CD4-positive, CD25-positive, alpha-beta regulatory T cell (primary cell): ENCODE measurements around the gene NXPH2. TPM values are rescaled to one million over a fixed set of nuclear protein-coding genes. Genes with fewer than 3 reads are reported as not detected.
"Not testable (repeated sequence)": the region's sequence is repeated elsewhere in the genome, so short reads cannot be mapped to it uniquely, and the experiment has no call there.

ENCODE experiments used
- ATAC-seq, 2 donors: fragments of 150-1000 bp; cut with Tn5 transposase; one replicate each; pipeline ENCODE4 v1.10.0; 2021; ENCODE audit warnings: low read depth in 2 of 2, moderate number of reproducible peaks in 2 of 2, moderate library complexity in 1 of 2
- DNase-seq, 3 donors: peaks; one replicate each; pipeline versions ENCODE4 v3.0.0 to v3.0.0-alpha.2; 2012 to 2022; ENCODE audit warnings: mixed read lengths in 1 of 3
- H3K27ac ChIP-seq: one replicate; pipeline ENCODE4 v1.7.0; 2013; ENCODE audit warnings: mild to moderate bottlenecking, low read length; ENCODE audit not compliant: insufficient read depth, poor library complexity, severe bottlenecking
- H3K27me3 ChIP-seq: one replicate; pipeline ENCODE4 v1.7.0; 2013; ENCODE audit warnings: low read length; ENCODE audit not compliant: control insufficient read depth, insufficient read depth
- H3K36me3 ChIP-seq: one replicate; pipeline ENCODE4 v1.7.0; 2013; ENCODE audit warnings: mild to moderate bottlenecking, low read length, moderate library complexity; ENCODE audit not compliant: control insufficient read depth, insufficient read depth
- H3K4me1 ChIP-seq: 2 replicates; pipeline ENCODE4 v1.7.0; 2013; ENCODE audit warnings: mild to moderate bottlenecking, low read length; ENCODE audit not compliant: insufficient read depth, control insufficient read depth, poor library complexity, severe bottlenecking
- H3K4me3 ChIP-seq: one replicate; pipeline ENCODE4 v1.7.0; 2013; ENCODE audit warnings: low read depth, mild to moderate bottlenecking, low read length, moderate library complexity
- H3K9me3 ChIP-seq, 2 experiments: 1 replicate in 1 of 2; 2 replicates in 1 of 2; pipeline ENCODE4 v1.7.0; 2013; ENCODE audit warnings: low read length in 2 of 2, mild to moderate bottlenecking in 1 of 2, moderate library complexity in 1 of 2; ENCODE audit not compliant: control insufficient read depth in 2 of 2
- H3K27ac Mint-ChIP-seq, 3 donors: one replicate each; pipeline ENCODE4 v1.8.0; 2020 to 2022; ENCODE audit warnings: mild to moderate bottlenecking in 3 of 3, mixed read lengths in 3 of 3, moderate library complexity in 2 of 3
- H3K27me3 Mint-ChIP-seq: one replicate; pipeline ENCODE4 v1.8.0; 2022; ENCODE audit warnings: mild to moderate bottlenecking, mixed read lengths
- H3K36me3 Mint-ChIP-seq: one replicate; pipeline ENCODE4 v1.8.0; 2020; ENCODE audit warnings: mixed read lengths
- H3K4me1 Mint-ChIP-seq, 4 donors: one replicate each; pipeline ENCODE4 v1.8.0; 2020 to 2022; ENCODE audit warnings: mixed read lengths in 4 of 4, mild to moderate bottlenecking in 1 of 4
- H3K4me3 Mint-ChIP-seq, 4 donors: one replicate each; pipeline ENCODE4 v1.8.0; 2020 to 2022; ENCODE audit warnings: mild to moderate bottlenecking in 4 of 4, mixed read lengths in 4 of 4, moderate library complexity in 3 of 4
- H3K9me3 Mint-ChIP-seq, 7 donors: one replicate each; pipeline ENCODE4 v1.8.0; 2020 to 2022; ENCODE audit warnings: mixed read lengths in 7 of 7, mild to moderate bottlenecking in 3 of 7, moderate library complexity in 2 of 7
- polyA plus RNA-seq, 4 donors: library from polyadenylated mRNA; unstranded; fragments of 300-500 nt; fragmentation: Illumina TruSeq; gene quantifications; one replicate each; pipeline ENCODE4 v1.2.3, GENCODE V29; 2021
- total RNA-seq: library from RNA; stranded (reverse); gene quantifications from one replicate; pipeline ENCODE4 v1.2.3, GENCODE V29; 2022

The NXPH2 gene
- total and polyA plus RNA-seq, 5 donors from 2014 or later, result not detected

DNA sequence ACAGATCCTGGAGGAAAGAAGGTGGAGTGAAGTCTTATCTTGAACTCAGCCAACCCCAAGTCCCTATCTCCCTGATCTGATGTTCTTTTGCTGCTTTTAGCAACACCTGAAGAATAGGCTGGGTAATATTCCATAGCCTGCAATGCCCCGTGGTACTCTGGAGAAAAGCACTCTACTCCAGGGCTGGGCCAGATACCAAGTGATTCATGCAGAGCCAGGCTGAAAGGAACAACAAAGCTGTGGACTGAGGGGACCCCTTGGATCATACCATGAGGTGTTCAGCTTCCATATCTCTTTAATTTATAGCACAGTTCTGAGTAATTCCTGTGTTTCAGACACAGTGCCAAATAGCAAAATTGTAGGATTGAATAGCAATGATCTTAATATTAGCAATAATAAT lies 130.6 kb downstream of the NXPH2 start:
- H3K27me3 Mint-ChIP-seq, result peaks cover 4% of the 10 kb centered on the region
- ATAC-seq (no peak), DNase-seq (no peak)
- H3K27ac Mint-ChIP-seq, result no peak overlapping the region
- no peak overlapping the region for H3K4me3 ChIP-seq
- H3K9me3 ChIP-seq, result no peaks in the 10 kb centered on the region
- H3K4me1 Mint-ChIP-seq, result peaks cover 0 to 2% (median 0%) of the 10 kb centered on the region in 4 donors
- peaks cover 0 to 7% (median 0%) of the 10 kb centered on the region in 7 donors for H3K9me3 Mint-ChIP-seq
- no peak overlapping the region for H3K4me3 Mint-ChIP-seq
- H3K27ac ChIP-seq, result no peak overlapping the region
- no peaks in the 10 kb centered on the region for H3K36me3 ChIP-seq
- no peaks in the 10 kb centered on the region for H3K4me1 ChIP-seq
- H3K36me3 Mint-ChIP-seq, result no peaks in the 10 kb centered on the region
- H3K27me3 ChIP-seq, result no peaks in the 10 kb centered on the region

DNA sequence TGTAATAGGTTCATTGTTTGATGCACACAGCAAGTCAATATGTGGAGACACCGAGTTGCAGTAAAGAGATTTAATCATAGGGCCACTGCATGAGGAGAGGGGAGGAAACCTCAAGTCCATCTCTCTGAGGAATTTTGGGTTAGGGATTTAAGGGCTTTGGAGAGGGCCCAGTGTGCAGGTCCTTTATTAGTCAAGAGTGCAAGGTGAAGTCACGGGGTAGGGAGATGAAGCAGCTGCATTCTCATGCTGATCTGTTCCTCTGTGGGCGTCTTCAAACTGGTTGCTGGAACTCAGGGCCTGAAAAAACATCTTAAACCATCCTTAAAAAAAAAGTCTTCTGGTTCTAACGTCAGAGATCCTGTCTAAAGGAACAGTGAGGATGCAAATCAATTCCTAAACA lies 131.6 kb downstream of the NXPH2 start:
- no peak overlapping the region for H3K27ac ChIP-seq
- ATAC-seq, result no peak
- H3K27ac Mint-ChIP-seq, result no peak overlapping the region
- no peak overlapping the region for H3K4me3 Mint-ChIP-seq
- peaks cover 0 to 2% (median 0%) of the 10 kb centered on the region in 7 donors for H3K9me3 Mint-ChIP-seq
- DNase-seq, result no peak
- H3K9me3 ChIP-seq, result no peaks in the 10 kb centered on the region
- H3K36me3 ChIP-seq, result no peaks in the 10 kb centered on the region
- H3K27me3 ChIP-seq, result no peaks in the 10 kb centered on the region
- peaks cover 4% of the 10 kb centered on the region for H3K27me3 Mint-ChIP-seq
- no peak overlapping the region for H3K4me3 ChIP-seq
- peaks cover 0 to 2% (median 0%) of the 10 kb centered on the region in 4 donors for H3K4me1 Mint-ChIP-seq
- no peaks in the 10 kb centered on the region for H3K4me1 ChIP-seq
- no peaks in the 10 kb centered on the region for H3K36me3 Mint-ChIP-seq

DNA sequence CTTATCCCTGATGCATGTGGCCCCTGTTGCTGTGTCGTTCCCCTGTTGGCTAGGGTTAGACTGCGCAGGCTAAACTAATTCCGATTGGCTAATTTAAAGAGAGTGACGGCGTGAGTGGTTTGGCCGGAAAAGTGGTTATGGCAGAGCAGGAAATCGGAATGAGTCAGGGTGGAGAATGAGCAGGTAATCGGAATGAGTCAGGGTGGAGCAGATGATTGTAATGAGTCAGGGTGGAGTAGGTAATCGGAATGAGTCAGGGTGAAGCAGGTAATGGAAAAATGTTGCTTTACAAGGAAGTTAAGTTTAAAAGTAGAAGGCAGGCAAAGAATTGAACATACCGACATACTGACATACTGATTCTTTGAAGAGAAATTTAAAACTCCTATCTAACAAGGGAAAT lies 135.4 kb downstream of the NXPH2 start:
- not testable (repeated sequence) for H3K27ac Mint-ChIP-seq, H3K4me1 Mint-ChIP-seq, H3K36me3 ChIP-seq, H3K36me3 Mint-ChIP-seq, H3K9me3 ChIP-seq, H3K4me3 ChIP-seq, H3K27me3 ChIP-seq, ATAC-seq, H3K27ac ChIP-seq, DNase-seq, H3K4me3 Mint-ChIP-seq, H3K27me3 Mint-ChIP-seq, H3K9me3 Mint-ChIP-seq, H3K4me1 ChIP-seq

DNA sequence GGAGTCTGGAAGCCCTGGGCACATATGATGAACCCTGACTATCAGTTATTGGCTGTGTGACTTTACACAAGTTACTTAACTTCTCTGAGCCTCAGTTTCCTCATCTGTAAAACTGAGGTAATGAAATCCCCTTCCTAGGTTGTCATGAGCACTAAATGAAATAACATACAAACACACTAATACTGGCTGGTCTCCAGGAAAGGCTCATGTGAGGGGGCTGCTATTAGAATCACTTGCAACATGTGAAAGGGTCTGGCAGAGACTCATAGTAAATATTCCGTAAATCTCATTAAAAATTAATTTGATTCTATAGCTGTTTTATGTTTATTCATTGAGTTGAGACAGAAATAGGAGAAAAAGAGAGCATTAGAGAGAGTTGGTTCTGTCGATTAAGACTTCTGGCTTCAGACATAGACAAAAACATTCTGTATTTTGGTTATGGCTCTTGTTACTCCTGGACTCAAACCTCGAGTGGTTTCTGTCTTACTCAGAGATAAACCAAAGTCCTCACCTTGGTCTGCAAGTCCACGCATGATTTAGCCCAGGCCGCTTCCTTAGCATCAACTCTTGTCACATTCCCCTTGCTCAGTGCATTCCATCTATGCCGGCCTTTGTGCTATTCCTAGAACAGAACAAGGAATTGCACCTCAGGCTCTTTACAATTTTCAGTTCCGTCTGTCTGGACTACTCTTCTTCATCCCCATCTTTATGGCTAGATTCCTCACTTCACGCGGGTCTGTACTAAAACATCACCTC lies 139.1 kb downstream of the NXPH2 start:
- Mint-ChIP-seq H3K4me1 (no peaks in the 10 kb centered on the region), H3K9me3 (peaks cover 0 to 4% (median 0%) of the 10 kb centered on the region in 7 donors), H3K36me3 (no peaks in the 10 kb centered on the region), H3K27me3 (no peaks in the 10 kb centered on the region), H3K4me3 (no peak overlapping the region), H3K27ac (no peak overlapping the region)
- Histone ChIP-seq H3K27me3 (no peaks in the 10 kb centered on the region), H3K4me3 (no peak overlapping the region), H3K36me3 (no peaks in the 10 kb centered on the region), H3K27ac (no peak overlapping the region), H3K9me3 (no peaks in the 10 kb centered on the region), H3K4me1 (no peaks in the 10 kb centered on the region)
- DNase-seq (no peak), ATAC-seq (no peak)

DNA sequence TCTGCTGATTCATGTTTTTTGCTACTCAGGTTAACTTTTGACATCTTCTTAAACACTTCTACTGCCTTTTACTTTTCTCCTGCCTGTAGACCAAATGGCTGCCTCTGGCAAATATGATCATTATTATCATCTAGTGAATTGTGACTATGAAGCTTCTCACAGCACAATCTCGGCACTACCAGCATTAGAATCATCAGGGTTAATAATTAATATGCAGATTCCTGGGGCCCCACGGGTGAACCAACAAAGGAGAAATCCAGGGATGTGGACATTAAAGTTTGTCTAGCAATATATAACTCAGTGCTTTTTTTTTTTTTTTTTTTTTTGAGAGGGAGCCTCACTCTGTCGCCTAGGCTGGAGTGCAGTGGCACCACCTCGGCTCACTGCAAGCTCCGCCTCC lies 142.5 kb downstream of the NXPH2 start:
- H3K4me1 Mint-ChIP-seq, result no peaks in the 10 kb centered on the region
- H3K36me3 Mint-ChIP-seq, result no peaks in the 10 kb centered on the region
- no peak overlapping the region for H3K4me3 Mint-ChIP-seq
- no peaks in the 10 kb centered on the region for H3K27me3 ChIP-seq
- H3K27ac Mint-ChIP-seq, result no peak overlapping the region
- no peak overlapping the region for H3K4me3 ChIP-seq
- H3K27ac ChIP-seq, result no peak overlapping the region
- DNase-seq (no peak), ATAC-seq (no peak)
- H3K4me1 ChIP-seq, result no peaks in the 10 kb centered on the region
- peaks cover 0 to 4% (median 3%) of the 10 kb centered on the region in 7 donors for H3K9me3 Mint-ChIP-seq
- peaks cover 0 to 4% of the 10 kb centered on the region in 2 experiments for H3K9me3 ChIP-seq
- H3K36me3 ChIP-seq, result no peaks in the 10 kb centered on the region
- no peaks in the 10 kb centered on the region for H3K27me3 Mint-ChIP-seq

DNA sequence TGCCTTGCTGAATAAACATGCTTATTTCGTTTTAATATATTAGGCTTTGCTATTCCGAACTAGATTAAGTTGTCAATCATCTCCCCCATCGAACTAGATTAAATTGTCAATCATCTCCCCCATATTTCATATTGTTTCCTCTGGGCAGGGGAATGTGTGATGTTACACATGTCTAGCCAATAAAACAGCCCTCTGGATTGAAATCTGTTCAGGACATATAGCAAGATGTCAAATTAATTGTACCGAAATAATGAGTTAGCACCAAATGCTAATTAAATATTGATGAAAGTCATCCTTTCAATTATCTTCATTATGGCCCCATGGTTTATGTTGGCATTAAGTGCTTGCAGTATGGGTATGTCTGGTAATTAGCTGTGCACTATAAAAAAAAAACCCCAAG lies 143.1 kb downstream of the NXPH2 start:
- Histone ChIP-seq H3K4me3 (no peak overlapping the region), H3K27ac (no peak overlapping the region), H3K4me1 (no peaks in the 10 kb centered on the region), H3K27me3 (no peaks in the 10 kb centered on the region), H3K9me3 (peaks cover 0 to 4% of the 10 kb centered on the region in 2 experiments), H3K36me3 (no peaks in the 10 kb centered on the region)
- ATAC-seq (no peak), DNase-seq (no peak)
- no peaks in the 10 kb centered on the region for H3K27me3 Mint-ChIP-seq
- H3K9me3 Mint-ChIP-seq, result peaks cover 0 to 6% (median 1%) of the 10 kb centered on the region in 7 donors
- H3K27ac Mint-ChIP-seq, result no peak overlapping the region
- no peaks in the 10 kb centered on the region for H3K36me3 Mint-ChIP-seq
- no peaks in the 10 kb centered on the region for H3K4me1 Mint-ChIP-seq
- no peak overlapping the region for H3K4me3 Mint-ChIP-seq

DNA sequence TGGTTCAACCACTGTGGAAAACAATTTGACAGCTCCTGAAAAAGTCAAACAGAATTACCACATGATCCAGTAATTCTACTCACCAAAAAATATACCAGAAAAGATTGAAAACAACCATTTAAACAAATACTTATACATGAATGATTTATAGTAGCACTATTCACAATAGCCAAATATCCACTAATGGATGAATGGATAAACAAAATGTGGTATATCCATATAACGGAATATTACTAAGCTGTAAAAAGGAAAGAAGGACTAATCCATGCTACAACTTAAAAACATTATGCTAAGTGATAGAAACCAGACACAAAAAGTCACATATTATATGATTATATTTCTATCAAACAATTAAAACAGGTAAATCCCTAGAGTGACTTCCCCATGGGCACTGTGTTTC lies 147.1 kb downstream of the NXPH2 start:
- DNase-seq (no peak), ATAC-seq (no peak)
- Histone ChIP-seq H3K4me3 (no peak overlapping the region), H3K27ac (no peak overlapping the region), H3K36me3 (no peaks in the 10 kb centered on the region), H3K9me3 (peaks cover 0 to 4% of the 10 kb centered on the region in 2 experiments), H3K4me1 (no peaks in the 10 kb centered on the region), H3K27me3 (peaks cover 3% of the 10 kb centered on the region)
- H3K27ac Mint-ChIP-seq, result no peak overlapping the region
- no peaks in the 10 kb centered on the region for H3K4me1 Mint-ChIP-seq
- H3K27me3 Mint-ChIP-seq, result no peaks in the 10 kb centered on the region
- H3K36me3 Mint-ChIP-seq, result no peaks in the 10 kb centered on the region
- H3K4me3 Mint-ChIP-seq, result no peak overlapping the region
- peaks cover 0 to 6% (median 2%) of the 10 kb centered on the region in 7 donors for H3K9me3 Mint-ChIP-seq

DNA sequence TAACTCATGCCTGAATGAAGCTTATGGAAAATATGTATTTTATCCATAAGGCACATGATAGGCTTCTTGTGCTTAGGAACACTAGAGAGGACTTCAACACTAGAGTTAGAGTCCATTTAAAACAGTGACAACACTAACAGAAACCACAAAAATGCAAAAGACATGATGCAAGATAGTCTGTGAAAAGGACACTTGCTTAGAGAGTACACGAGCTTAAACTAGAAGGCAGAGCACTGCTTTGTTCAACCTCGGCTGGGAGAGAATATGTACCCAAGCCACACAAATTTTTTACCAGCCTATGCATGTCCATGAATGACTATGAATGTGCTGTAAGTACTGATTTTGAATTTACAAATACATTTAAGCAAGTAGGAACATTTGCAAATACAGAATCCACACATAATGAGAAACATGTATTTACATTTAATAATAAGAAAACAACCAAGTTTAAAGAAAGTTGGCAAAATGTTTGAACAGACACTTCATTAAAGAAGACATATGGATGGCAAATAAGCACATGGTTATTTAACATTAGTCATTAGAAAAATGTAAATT lies 148.0 kb downstream of the NXPH2 start:
- H3K36me3 Mint-ChIP-seq, result no peaks in the 10 kb centered on the region
- ATAC-seq (no peak), DNase-seq (no peak)
- H3K27ac Mint-ChIP-seq, result no peak overlapping the region
- H3K4me1 ChIP-seq, result no peaks in the 10 kb centered on the region
- H3K4me3 Mint-ChIP-seq, result no peak overlapping the region
- no peaks in the 10 kb centered on the region for H3K4me1 Mint-ChIP-seq
- H3K27me3 Mint-ChIP-seq, result no peaks in the 10 kb centered on the region
- H3K27me3 ChIP-seq, result peaks cover 3% of the 10 kb centered on the region
- H3K36me3 ChIP-seq, result no peaks in the 10 kb centered on the region
- no peak overlapping the region for H3K4me3 ChIP-seq
- peaks cover 0 to 4% of the 10 kb centered on the region in 2 experiments for H3K9me3 ChIP-seq
- peaks cover 0 to 6% (median 2%) of the 10 kb centered on the region in 7 donors for H3K9me3 Mint-ChIP-seq
- no peak overlapping the region for H3K27ac ChIP-seq
